ENCODE results near the gene ATP5F1A. TPM values are rescaled to one million over a fixed set of nuclear protein-coding genes. Genes with fewer than 3 reads are reported as not detected.

The ATP5F1A gene
- total and polyA plus RNA-seq, 2 of the 4 experiments (the other 2 are of a cell fraction) = 543 to 1,085 TPM

GRCh38 chr18:46073474-46074331 lies 24.4 kb downstream of the ATP5F1A start:
- CTCF ChIA-PET = interaction anchor here (0.6 to 1.5 kb wide), 6 partner anchors 10 to 109 kb away, joined by 3 to 6 read pairs (median 4); no protein-coding TSS in a partner anchor
- WGBS, 2 experiments (ENCODE audit: extremely low coverage in 2 of 2, insufficient read length in 1 of 2) = 33% methylated on average over 1 of the region's 9 CpGs; no CpG with 5 or more reads in 1 of the 2 experiments

More at GRCh38 chr18:46073474-46074331, 24.4 kb downstream of the ATP5F1A start:
- Histone ChIP-seq H4K20me1 (ENCODE audit: insufficient read depth, low read length) (no peaks in the 10 kb centered on the region; the same call in 1 of the 2 replicates), H2AK9ac (replicated peaks; ENCODE audit: low read depth, low read length, poor library complexity) (no peak overlapping the region), H3K79me1 (ENCODE audit: low read depth in 1 of 2, low read length in 2 of 2) (peaks cover 7 to 40% of the 10 kb centered on the region in 2 experiments; a peak in 3 of 4 replicates), H3K9me1 (ENCODE audit: insufficient read depth, low read length) (peaks cover 6% of the 10 kb centered on the region), H2AK5ac (ENCODE audit: low read depth, low read length) (0 out of 2 replicates have a peak overlapping the region, but pooled peaks have one; percentile 34), H3K14ac (replicated peaks; ENCODE audit: low read depth, low read length) (no peak overlapping the region), H3K9me3 (ENCODE audit: control insufficient read depth, insufficient read depth, low read length) (no peaks in the 10 kb centered on the region), H4K8ac (ENCODE audit: low read depth in 2 of 2, low read length in 2 of 2) (no peak overlapping the region), H3K18ac (ENCODE audit: low read depth, low read length) (no peak overlapping the region), H3K4me3 (ENCODE audit: insufficient read depth, low read depth, low read length) (no peak overlapping the region), H3K27ac (ENCODE audit: insufficient read depth, low read length) (no peak overlapping the region), H2BK120ac (ENCODE audit: low read depth, low read length) (0 out of 2 replicates have a peak overlapping the region, but pooled peaks have one; percentile 17), H3K23ac (ENCODE audit: low read depth, low read length) (0 out of 2 replicates have a peak overlapping the region, but pooled peaks have one; percentile 25), H3K27me3 (ENCODE audit: control insufficient read depth, insufficient read depth, low read length) (no peaks in the 10 kb centered on the region), H3K36me3 (ENCODE audit: control insufficient read depth, insufficient read depth, low read length) (peaks cover 4% of the 10 kb centered on the region), H2BK15ac (ENCODE audit: low read depth, low read length) (no peak overlapping the region; the same call in 2 of the 3 replicates), H2AFZ (replicated peaks; ENCODE audit: low read length, poor library complexity) (no peak overlapping the region), H3K4me2 (ENCODE audit: low read depth, low read length) (no peak overlapping the region), H2BK5ac (ENCODE audit: low read depth, low read length, poor library complexity, severe bottlenecking) (no peak overlapping the region), H3K56ac (ENCODE audit: extremely low read depth, insufficient read depth, low read length) (no peak overlapping the region), H4K91ac (ENCODE audit: insufficient read depth, low read depth, low read length) (no peak overlapping the region), H2BK20ac (ENCODE audit: low read depth, low read length) (peak overlapping the region; percentile 12; the same call in 1 of the 2 replicates), H3K9ac (ENCODE audit: low read depth, low read length) (no peak overlapping the region), H3K4me1 (ENCODE audit: control insufficient read depth, insufficient read depth, low read length) (peaks cover 20% of the 10 kb centered on the region), H4K5ac (ENCODE audit: low read depth, low read length) (no peak overlapping the region), H3K4ac (ENCODE audit: low read depth, low read length) (no peak overlapping the region; the same call in 1 of the 2 replicates)
- POLR2A ChIA-PET (ENCODE audit: unreplicated experiment) = no interaction called here
- dilution Hi-C loops (cut with HindIII; ENCODE audit: low sequenced_read_pairs, unreplicated experiment) = no loop called here
- BruUV-seq (replicated peaks) = no TSS peak
- in situ Hi-C loops (cut with MboI; ENCODE audit: low sequenced_read_pairs) = loop anchor here (5.0 to 10.0 kb wide), 2 partner anchors 96 to 409 kb away; no protein-coding TSS in a partner anchor
- ATAC-seq (ENCODE audit: low read depth) (peak; percentile 52), DNase-seq (peak; percentile 69)
- intact Hi-C loops (cut with micrococcal nuclease) = loop anchor here (1.0 to 5.0 kb wide), 3 partner anchors 99 to 408 kb away; no protein-coding TSS in a partner anchor
- TF ChIP-seq USF2 (IDR thresholded peaks at IDR 0.05; ENCODE audit: low read depth, low read length) (no peak), MXI1 (IDR thresholded peaks at IDR 0.05; ENCODE audit: borderline replicate concordance, low read depth, low read length) (no peak), RAD21 (IDR thresholded peaks at IDR 0.05; ENCODE audit: low read length) (peak; percentile 82), RFX5 (IDR thresholded peaks at IDR 0.05; ENCODE audit: low read depth, low read length) (no peak), SMC3 (IDR thresholded peaks at IDR 0.05; ENCODE audit: low read depth, low read length) (peak; percentile 71), CEBPB (IDR thresholded peaks at IDR 0.05; ENCODE audit: low read depth, low read length) (no peak), CTCF (conservative IDR thresholded peaks at IDR 0.05; ENCODE audit: low read depth, low read length) (peak; percentile 76), NFE2L2 (IDR thresholded peaks at IDR 0.05; ENCODE audit: low read depth, low read length) (no peak)

Data from IMR-90 (cell line).